ENCODE data around the gene DCC.

DCC gene

GRCh38 chr18:52682260-52682659 lies 342.3 kb downstream of the DCC start:
- DNase-seq (ENCODE audit: low read depth in 1 of 2, low spot score in 1 of 2): no peak

- DNase-seq (ENCODE audit: low read depth in 1 of 2, low spot score in 1 of 2): no peak
Measured at GRCh38 chr18:52685316-52685715, 345.3 kb downstream of the DCC start.

- no peak for DNase-seq (ENCODE audit: low read depth in 1 of 2, low spot score in 1 of 2)
Measured at GRCh38 chr18:52691841-52692240, 351.8 kb downstream of the DCC start.

- no peak for DNase-seq (ENCODE audit: low read depth in 1 of 2, low spot score in 1 of 2)
Measured at GRCh38 chr18:52694804-52695203, 354.8 kb downstream of the DCC start.

- no peak for DNase-seq (ENCODE audit: low read depth in 1 of 2, low spot score in 1 of 2)
Measured at GRCh38 chr18:52700116-52700515, 360.1 kb downstream of the DCC start.

GRCh38 chr18:52700816-52701215 lies 360.8 kb downstream of the DCC start:
- no peak for DNase-seq (ENCODE audit: low read depth in 1 of 2, low spot score in 1 of 2)

- DNase-seq (ENCODE audit: low read depth in 1 of 2, low spot score in 1 of 2): no peak
Measured at GRCh38 chr18:52701219-52701935, 361.4 kb downstream of the DCC start.

GRCh38 chr18:52715421-52715820 lies 375.4 kb downstream of the DCC start:
- no peak for DNase-seq (ENCODE audit: low read depth in 1 of 2, low spot score in 1 of 2)

- no peak for DNase-seq (ENCODE audit: low read depth in 1 of 2, low spot score in 1 of 2)
Measured at GRCh38 chr18:52715991-52716390, 376.0 kb downstream of the DCC start.

GRCh38 chr18:52716973-52717372 lies 377.0 kb downstream of the DCC start:
- no peak for DNase-seq (ENCODE audit: low read depth in 1 of 2, low spot score in 1 of 2)

GRCh38 chr18:52722904-52723303 lies 382.9 kb downstream of the DCC start:
- DNase-seq (ENCODE audit: low read depth in 1 of 2, low spot score in 1 of 2): no peak

- DNase-seq (ENCODE audit: low read depth in 1 of 2, low spot score in 1 of 2): no peak
Measured at GRCh38 chr18:52723550-52723970, 383.6 kb downstream of the DCC start.

GRCh38 chr18:52730972-52731619 lies 391.1 kb downstream of the DCC start:
- DNase-seq (ENCODE audit: low read depth in 1 of 2, low spot score in 1 of 2): no peak

GRCh38 chr18:52738946-52739345 lies 398.9 kb downstream of the DCC start:
- no peak for DNase-seq (ENCODE audit: low read depth in 1 of 2, low spot score in 1 of 2)

GRCh38 chr18:52746986-52747385 lies 407.0 kb downstream of the DCC start:
- DNase-seq (ENCODE audit: low read depth in 1 of 2, low spot score in 1 of 2): no peak

- no peak for DNase-seq (ENCODE audit: low read depth in 1 of 2, low spot score in 1 of 2)
Measured at GRCh38 chr18:52747869-52748268, 407.9 kb downstream of the DCC start.

GRCh38 chr18:52748343-52748742 lies 408.3 kb downstream of the DCC start:
- no peak for DNase-seq (ENCODE audit: low read depth in 1 of 2, low spot score in 1 of 2)

- no peak for DNase-seq (ENCODE audit: low read depth in 1 of 2, low spot score in 1 of 2)
Measured at GRCh38 chr18:52749542-52749941, 409.5 kb downstream of the DCC start.

GRCh38 chr18:52750995-52751394 lies 411.0 kb downstream of the DCC start:
- DNase-seq (ENCODE audit: low read depth in 1 of 2, low spot score in 1 of 2): no peak

GRCh38 chr18:52764316-52764715 lies 424.3 kb downstream of the DCC start:
- no peak for DNase-seq (ENCODE audit: low read depth in 1 of 2, low spot score in 1 of 2)

GRCh38 chr18:52766002-52766545 lies 426.1 kb downstream of the DCC start:
- DNase-seq (ENCODE audit: low read depth in 1 of 2, low spot score in 1 of 2): no peak

GRCh38 chr18:52781113-52781512 lies 441.1 kb downstream of the DCC start:
- no peak for DNase-seq (ENCODE audit: low read depth in 1 of 2, low spot score in 1 of 2)

- DNase-seq (ENCODE audit: low read depth in 1 of 2, low spot score in 1 of 2): no peak
Measured at GRCh38 chr18:52791321-52791720, 451.3 kb downstream of the DCC start.
